H9 (cell line): Measurements from ENCODE around the gene ACAA2. TPM values are rescaled to one million over a fixed set of nuclear protein-coding genes. Genes with fewer than 3 reads are reported as not detected.

ENCODE experiments used
- DNase-seq: peaks from one replicate; pipeline ENCODE4 v3.0.0-alpha.2; 2017
- H2AFZ ChIP-seq: one replicate; pipeline ENCODE4 v1.6.1; 2013; ENCODE audit warnings: mild to moderate bottlenecking, low read length, control low read depth, moderate library complexity
- H2AK5ac ChIP-seq: 2 replicates; pipeline ENCODE4 v1.6.1; 2013; ENCODE audit warnings: low read length, control low read depth, mixed read lengths; ENCODE audit not compliant: insufficient read length
- H2BK120ac ChIP-seq: one replicate; pipeline ENCODE4 v1.6.1; 2013; ENCODE audit warnings: low read depth, mild to moderate bottlenecking, low read length, control low read depth, inconsistent platforms; ENCODE audit not compliant: poor library complexity, severe bottlenecking
- H2BK12ac ChIP-seq: 2 replicates; pipeline ENCODE4 v1.6.1; 2013; ENCODE audit warnings: low read length, control low read depth, mixed read lengths, low read depth; ENCODE audit not compliant: insufficient read length
- H2BK15ac ChIP-seq: 2 replicates; pipeline ENCODE4 v1.6.1; 2013; ENCODE audit warnings: low read depth, low read length, control low read depth
- H2BK20ac ChIP-seq: one replicate; pipeline ENCODE4 v1.6.1; 2013; ENCODE audit warnings: low read depth, mild to moderate bottlenecking, low read length, control low read depth, inconsistent platforms; ENCODE audit not compliant: poor library complexity, severe bottlenecking
- H2BK5ac ChIP-seq: 2 replicates; pipeline ENCODE4 v1.6.1; 2013; ENCODE audit warnings: low read length, control low read depth, mixed read lengths; ENCODE audit not compliant: insufficient read length
- H3K14ac ChIP-seq: 2 replicates; pipeline ENCODE4 v1.6.1; 2013; ENCODE audit warnings: low read length, control low read depth; ENCODE audit not compliant: insufficient read depth
- H3K18ac ChIP-seq: 2 replicates; pipeline ENCODE4 v1.6.1; 2013; ENCODE audit warnings: low read depth, mild to moderate bottlenecking, mixed read lengths, low read length, control low read depth; ENCODE audit not compliant: insufficient read length
- H3K23ac ChIP-seq: 2 replicates; pipeline ENCODE4 v1.6.1; 2013; ENCODE audit warnings: low read length, control low read depth, mixed read lengths, low read depth; ENCODE audit not compliant: insufficient read length
- H3K23me2 ChIP-seq: 2 replicates; pipeline ENCODE4 v1.6.1; 2013; ENCODE audit warnings: low read depth, mild to moderate bottlenecking, mixed read lengths, low read length, control low read depth; ENCODE audit not compliant: insufficient read length, poor library complexity, severe bottlenecking
- H3K27ac ChIP-seq: 2 replicates; pipeline ENCODE4 v1.5.1; 2013; ENCODE audit warnings: low read length, control low read depth, mixed read lengths, low read depth; ENCODE audit not compliant: insufficient read length
- H3K27me3 ChIP-seq: 2 replicates; pipeline ENCODE4 v1.6.1; 2013; ENCODE audit warnings: low read length, control low read depth, inconsistent platforms; ENCODE audit not compliant: insufficient read depth
- H3K4ac ChIP-seq: 2 replicates; pipeline ENCODE4 v1.6.1; 2013; ENCODE audit warnings: low read depth, mild to moderate bottlenecking, control low read depth, inconsistent platforms, low read length, moderate library complexity
- H3K4me1 ChIP-seq: 2 replicates; pipeline ENCODE4 v1.6.1; 2013; ENCODE audit warnings: low read length, control low read depth, inconsistent platforms; ENCODE audit not compliant: insufficient read depth
- H3K4me2 ChIP-seq: 2 replicates; pipeline ENCODE4 v1.6.1; 2013; ENCODE audit warnings: low read length, control low read depth, mixed read lengths; ENCODE audit not compliant: insufficient read length, insufficient read depth
- H3K56ac ChIP-seq: 2 replicates; pipeline ENCODE4 v1.6.1; 2013; ENCODE audit warnings: low read depth, mild to moderate bottlenecking, mixed read lengths, low read length, control low read depth; ENCODE audit not compliant: insufficient read length
- H3K79me1 ChIP-seq: 2 replicates; pipeline ENCODE4 v1.6.1; 2013; ENCODE audit warnings: low read depth, mild to moderate bottlenecking, moderate library complexity, low read length, control low read depth, inconsistent platforms; ENCODE audit not compliant: insufficient read depth, poor library complexity, severe bottlenecking
- H3K79me2 ChIP-seq: 2 replicates; pipeline ENCODE4 v1.6.1; 2013; ENCODE audit warnings: low read length, control low read depth, inconsistent platforms; ENCODE audit not compliant: insufficient read depth
- H3K9ac ChIP-seq: 2 replicates; pipeline ENCODE4 v1.6.1; 2013; ENCODE audit warnings: low read length, control low read depth, mixed read lengths; ENCODE audit not compliant: insufficient read length; ENCODE audit errors: extremely low read depth
- H3K9me3 ChIP-seq: one replicate; pipeline ENCODE4 v1.6.1; 2013; ENCODE audit warnings: low read depth, low read length, inconsistent platforms; ENCODE audit not compliant: control insufficient read depth
- H3T11ph ChIP-seq: one replicate; pipeline ENCODE4 v1.6.1; 2013; ENCODE audit warnings: mild to moderate bottlenecking, low read length, control low read depth, inconsistent platforms
- H4K20me1 ChIP-seq: one replicate; pipeline ENCODE4 v1.6.1; 2013; ENCODE audit not compliant: control insufficient read depth, insufficient read length, insufficient read depth
- H4K5ac ChIP-seq: 2 replicates; pipeline ENCODE4 v1.6.1; 2013; ENCODE audit warnings: low read depth, mild to moderate bottlenecking, mixed read lengths, low read length, control low read depth; ENCODE audit not compliant: insufficient read length
- H4K8ac ChIP-seq: replicated peaks from 2 replicates; pipeline ENCODE4 v1.6.1; 2013; ENCODE audit warnings: low read length, control low read depth, mixed read lengths, low read depth; ENCODE audit not compliant: insufficient read length
- H4K91ac ChIP-seq: 2 replicates; pipeline ENCODE4 v1.6.1; 2013; ENCODE audit warnings: low read depth, mild to moderate bottlenecking, moderate library complexity, mixed read lengths, low read length, control low read depth; ENCODE audit not compliant: insufficient read length
- H3K27ac Mint-ChIP-seq, 3 experiments: 2 replicates in 2 of 3; 3 replicates in 1 of 3; pipeline ENCODE4 v1.8.0; 2020 to 2021; ENCODE audit warnings: mixed read lengths in 3 of 3, mild to moderate bottlenecking in 1 of 3, moderate library complexity in 1 of 3
- H3K27me3 Mint-ChIP-seq: 2 replicates; pipeline ENCODE4 v1.8.0; 2021; ENCODE audit warnings: low read depth, mild to moderate bottlenecking, moderate library complexity, mixed read lengths
- H3K36me3 Mint-ChIP-seq, 3 experiments: 2 replicates in 2 of 3; 3 replicates in 1 of 3; pipeline ENCODE4 v1.8.0; 2020 to 2021; ENCODE audit warnings: low read depth in 3 of 3, mixed read lengths in 3 of 3; ENCODE audit not compliant: insufficient read depth in 1 of 3
- H3K4me1 Mint-ChIP-seq, 2 experiments: 2 replicates each; pipeline ENCODE4 v1.8.0; 2020; ENCODE audit warnings: mixed read lengths in 2 of 2
- H3K4me3 Mint-ChIP-seq, 2 experiments: 2 replicates in 1 of 2; 3 replicates in 1 of 2; pipeline ENCODE4 v1.8.0; 2020 to 2021; ENCODE audit warnings: mild to moderate bottlenecking in 2 of 2, mixed read lengths in 2 of 2, moderate library complexity in 1 of 2
- H3K9me3 Mint-ChIP-seq, 2 experiments: 2 replicates in 1 of 2; 3 replicates in 1 of 2; pipeline ENCODE4 v1.8.0; 2020; ENCODE audit warnings: mild to moderate bottlenecking in 2 of 2, mixed read lengths in 2 of 2, moderate library complexity in 1 of 2
- CTCF ChIP-seq: fragments of 200-600 bp; sonication (generic); conservative IDR thresholded peaks from 3 replicates; pipeline ENCODE4 v1.8.0; 2021; ENCODE audit warnings: antibody characterized with exemption, mild to moderate bottlenecking
- WGBS: extraction: QIAGEN DNeasy Blood & Tissue Kit; methylation state at CpG from one replicate; pipeline ENCODE4 v1.1.7; 2013; ENCODE audit warnings: missing lambda C conversion rate, low lambda C conversion rate, mixed read lengths; ENCODE audit not compliant: insufficient read length; ENCODE audit errors: extremely low coverage; 5-methylcytosine and 5-hydroxymethylcytosine counted together
- total RNA-seq: library from RNA; stranded (reverse); gene quantifications from 2 replicates; pipeline ENCODE4 v1.2.1, GENCODE V29; 2021

Gene ACAA2
- total RNA-seq, 1 experiment from 2014 or later, result 115 TPM

GRCh38 chr18:49753643-49754042 lies 59.7 kb downstream of the ACAA2 start:
- Histone ChIP-seq H2BK12ac (no peak overlapping the region), H3T11ph (no peak overlapping the region), H4K8ac (no peak overlapping the region), H3K14ac (no peak overlapping the region), H3K23ac (no peak overlapping the region), H3K9me3 (no peaks in the 10 kb centered on the region), H3K4me2 (no peak overlapping the region), H2BK5ac (no peak overlapping the region), H3K79me1 (no peaks in the 10 kb centered on the region), H2BK120ac (no peak overlapping the region), H3K56ac (no peak overlapping the region), H3K18ac (no peak overlapping the region), H2AK5ac (no peak overlapping the region), H3K27ac (no peak overlapping the region), H2BK15ac (no peak overlapping the region), H3K4ac (no peak overlapping the region), H4K20me1 (no peaks in the 10 kb centered on the region), H3K27me3 (no peaks in the 10 kb centered on the region), H3K79me2 (no peaks in the 10 kb centered on the region), H3K4me1 (no peaks in the 10 kb centered on the region), H4K91ac (no peak overlapping the region), H3K23me2 (no peaks in the 10 kb centered on the region), H3K9ac (no peak overlapping the region), H2BK20ac (no peak overlapping the region), H4K5ac (no peak overlapping the region), H2AFZ (no peak overlapping the region)
- DNase-seq, result no peak
- Mint-ChIP-seq H3K4me1 (peaks cover 35 to 45% of the 10 kb centered on the region in 2 experiments), H3K36me3 (no peaks in the 10 kb centered on the region), H3K27me3 (peaks cover 4% of the 10 kb centered on the region), H3K27ac (no peak overlapping the region), H3K9me3 (peaks cover 0 to 6% of the 10 kb centered on the region in 2 experiments; a peak in 1 of 5 replicates), H3K4me3 (no peak overlapping the region; a peak in 1 of 5 replicates)
- TF ChIP-seq CTCF, result no peak
- no CpG with 5 or more reads among the region's 1 CpG for WGBS
